ENCODE data around the gene USE1. TPM values are rescaled to one million over a fixed set of nuclear protein-coding genes. Genes with fewer than 3 reads are reported as not detected.

Gene USE1
- total and polyA plus RNA-seq, 9 of the 15 experiments (the other 6 are each of a cell fraction or from before 2014, with no cell fraction given) = 17.3 to 52.4 (median 34.0) TPM

- TF ChIP-seq CREB5 (CRISPR knock-in tag; IDR thresholded peaks at IDR 0.05) = no peak
- TF ChIP-seq KLF1 (tag; IDR thresholded peaks at IDR 0.05) = no peak
- no peak for TF ChIP-seq GATAD2A (IDR thresholded peaks at IDR 0.05)
- no peak for TF ChIP-seq CHD4 (IDR thresholded peaks at IDR 0.05; ENCODE audit: insufficient read depth, insufficient replicate concordance, low read depth, low read length, poor library complexity, severe bottlenecking)
- no peak for TF ChIP-seq CHD7 (IDR thresholded peaks at IDR 0.05; ENCODE audit: low read depth, low read length)
- TF ChIP-seq RBM22 (IDR thresholded peaks at IDR 0.05; ENCODE audit: low read depth, low read length, poor library complexity, severe bottlenecking) = no peak
- TF ChIP-seq FOXK1 (CRISPR knock-in tag; IDR thresholded peaks at IDR 0.05; ENCODE audit: borderline replicate concordance) = no peak
- TF ChIP-seq BRF2 (IDR thresholded peaks at IDR 0.05; ENCODE audit: borderline replicate concordance, insufficient read depth, insufficient read length) = no peak
- no peak for TF ChIP-seq ZNF347 (CRISPR knock-in tag; IDR thresholded peaks at IDR 0.05; ENCODE audit: low read depth)
- TF ChIP-seq ARID1B (IDR thresholded peaks at IDR 0.05) = no peak
- no peak for TF ChIP-seq ZNF24 (IDR thresholded peaks at IDR 0.05)
- TF ChIP-seq NONO (IDR thresholded peaks at IDR 0.05; ENCODE audit: low read depth in 2 of 2, low read length in 1 of 2) = no peak
- TF ChIP-seq FUS (optimal IDR thresholded peaks at IDR 0.05; ENCODE audit: low read depth, low read length) = no peak
Observed at GRCh38 chr19:17243830-17244617, 28.9 kb downstream of the USE1 start (continued).

All from K562 (cell line).